A549 (cell line): ENCODE data around the gene NEK1. TPM values are rescaled to one million over a fixed set of nuclear protein-coding genes. Genes with fewer than 3 reads are reported as not detected.

Experiments used
- ATAC-seq, 2 experiments: fragments of 200-7000 bp in 1 of 2; fragments of >200 bp in 1 of 2; cut with Nextera tagmentation in 1 of 2; cut with Tn5 transposase in 1 of 2; 3 replicates each; pipeline versions ENCODE4 v1.8.0 to v1.9.1; 2018 to 2020; ENCODE audit warnings: mild to moderate bottlenecking in 1 of 2, moderate library complexity in 1 of 2
- CTCF ChIA-PET: fragments of 300-600 bp; sonication (Branson Sonifier 250); formaldehyde crosslinking; extraction: SDS; loops from one replicate; lab custom pipeline; 2021; ENCODE audit warnings: antibody characterized with exemption, inconsistent platforms; lab: Yijun Ruan, JAX
- POLR2A ChIA-PET: fragments of 350-600 bp; formaldehyde crosslinking; extraction: SDS; loops from one replicate; lab custom pipeline; 2021; ENCODE audit warnings: antibody characterized with exemption, inconsistent platforms; lab: Yijun Ruan, JAX
- DNase-seq, 2 experiments: peaks; one replicate each; pipeline versions ENCODE4 v3.0.0 to v3.0.0-alpha.2; 2011 to 2016; ENCODE audit warnings: low read depth in 1 of 2, low spot score in 1 of 2
- FAIRE-seq: peaks from 2 replicates; lab custom pipeline; 2011; peaks lifted over from hg19 to GRCh38; lab: Jason Lieb, UNC
- H3K27ac ChIP-seq, 2 experiments: fragments of >200 bp; sonication (Bioruptor Twin); formaldehyde crosslinking; 3 replicates each; pipeline ENCODE4 v1.5.1; 2016 to 2017
- H3K4me1 ChIP-seq: fragments of >200 bp; sonication (Bioruptor Twin); formaldehyde crosslinking; 3 replicates; pipeline ENCODE4 v1.6.1; 2016
- H3K4me2 ChIP-seq: fragments of >200 bp; sonication (Bioruptor Twin); formaldehyde crosslinking; 3 replicates; pipeline ENCODE4 v1.6.1; 2016
- H3K4me3 ChIP-seq: fragments of >200 bp; sonication (Bioruptor Twin); formaldehyde crosslinking; 3 replicates; pipeline ENCODE4 v1.5.1; 2016
- H3K9me3 ChIP-seq: fragments of >200 bp; sonication (Bioruptor Twin); formaldehyde crosslinking; 3 replicates; pipeline ENCODE4 v1.6.1; 2016
- CBX8 ChIP-seq: fragments of 200-600 bp; sonication (generic); IDR thresholded peaks from 2 replicates; pipeline ENCODE4 v1.6.1; 2016
- CHD2 ChIP-seq: fragments of 150-350 bp; IDR thresholded peaks from 2 replicates; pipeline ENCODE4 v1.6.1; 2014; ENCODE audit warnings: low read length; ENCODE audit not compliant: partially characterized antibody
- CTCF ChIP-seq: fragments of >200 bp; sonication (Bioruptor Twin); formaldehyde crosslinking; IDR thresholded peaks from 3 replicates; pipeline ENCODE4 v1.5.1; 2016
- EHF ChIP-seq: fragments of 250-450 bp; sonication (Bioruptor Pico); IDR thresholded peaks from 2 replicates; pipeline ENCODE4 v1.5.0; 2020; ENCODE audit warnings: mild to moderate bottlenecking
- EHMT2 ChIP-seq: fragments of 200-600 bp; sonication (generic); IDR thresholded peaks from 2 replicates; pipeline ENCODE4 v1.6.1; 2016; ENCODE audit warnings: antibody characterized with exemption, low read depth, mild to moderate bottlenecking, moderate library complexity
- EP300 ChIP-seq, 2 experiments: fragments of >200 bp; sonication (Bioruptor Twin); formaldehyde crosslinking; IDR thresholded peaks; 2 replicates in 1 of 2; 3 replicates in 1 of 2; pipeline ENCODE4 v1.6.1; 2016 to 2017
- HDAC2 ChIP-seq: fragments of 200-600 bp; sonication (generic); IDR thresholded peaks from 2 replicates; pipeline ENCODE4 v1.6.1; 2016
- HEYL ChIP-seq: fragments of 250-450 bp; sonication (Bioruptor Pico); IDR thresholded peaks from 2 replicates; pipeline ENCODE4 v1.8.0; 2021; ENCODE audit warnings: mild to moderate bottlenecking, moderate library complexity
- JUNB ChIP-seq: fragments of >200 bp; sonication (Bioruptor Twin); formaldehyde crosslinking; IDR thresholded peaks from 2 replicates; pipeline ENCODE4 v1.6.1; 2016
- KDM1A ChIP-seq: fragments of 200-600 bp; sonication (generic); IDR thresholded peaks from 2 replicates; pipeline ENCODE4 v1.6.1; 2016; ENCODE audit warnings: low read depth, mild to moderate bottlenecking
- KDM5A ChIP-seq: fragments of 200-600 bp; sonication (generic); IDR thresholded peaks from 2 replicates; pipeline ENCODE4 v1.6.1; 2016; ENCODE audit warnings: antibody characterized with exemption, mild to moderate bottlenecking
- MAX ChIP-seq: IDR thresholded peaks from 2 replicates; pipeline ENCODE4 v1.6.1; 2012
- RCOR1 ChIP-seq: fragments of 150-350 bp; IDR thresholded peaks from 2 replicates; pipeline ENCODE4 v1.6.1; 2014; ENCODE audit warnings: antibody characterized with exemption, low read length, low read depth
- TFCP2L1 ChIP-seq: fragments of 250-450 bp; sonication (Bioruptor Pico); IDR thresholded peaks from 2 replicates; pipeline ENCODE4 v1.5.0; 2021; ENCODE audit warnings: mild to moderate bottlenecking
- ZSCAN20 ChIP-seq: fragments of 250-450 bp; sonication (Bioruptor Pico); IDR thresholded peaks from 2 replicates; pipeline ENCODE4 v1.8.0; 2022; ENCODE audit warnings: mild to moderate bottlenecking, moderate library complexity
- WGBS: methylation state at CpG from one replicate; pipeline ENCODE4 v1.1.6; 2017; ENCODE audit errors: missing lambda C conversion rate; 5-methylcytosine and 5-hydroxymethylcytosine counted together
- polyA plus RNA-seq, 4 experiments: library from polyadenylated mRNA; depleted of rRNA in 3 of 4; stranded (reverse); fragments of >200 nt; fragmentation: RNase III in 1 of 4; extraction: RNeasy Plus Mini Kit Qiagen cat#74134 plus additional on column Dnase treatment in 1 of 4; gene quantifications; 2 replicates in 3 of 4; 3 replicates in 1 of 4; pipeline ENCODE4 v1.2.3, GENCODE V29; 2011 to 2017
- TF ChIP-seq, protein P1 (sequence below): fragments of 250-450 bp; sonication (Bioruptor Pico); IDR thresholded peaks from 2 replicates; pipeline ENCODE4 v1.5.0; 2021; ENCODE audit warnings: mild to moderate bottlenecking, moderate library complexity, borderline replicate concordance
- TF ChIP-seq, protein P2 (sequence below): fragments of 200-600 bp; sonication (generic); IDR thresholded peaks from 2 replicates; pipeline ENCODE4 v1.6.1; 2016; ENCODE audit warnings: antibody characterized with exemption, mild to moderate bottlenecking, moderate library complexity

The NEK1 gene
- polyA plus RNA-seq, 2 of the 4 experiments (the other 2 are of a cell fraction): 3.2 to 5.8 TPM

DNA sequence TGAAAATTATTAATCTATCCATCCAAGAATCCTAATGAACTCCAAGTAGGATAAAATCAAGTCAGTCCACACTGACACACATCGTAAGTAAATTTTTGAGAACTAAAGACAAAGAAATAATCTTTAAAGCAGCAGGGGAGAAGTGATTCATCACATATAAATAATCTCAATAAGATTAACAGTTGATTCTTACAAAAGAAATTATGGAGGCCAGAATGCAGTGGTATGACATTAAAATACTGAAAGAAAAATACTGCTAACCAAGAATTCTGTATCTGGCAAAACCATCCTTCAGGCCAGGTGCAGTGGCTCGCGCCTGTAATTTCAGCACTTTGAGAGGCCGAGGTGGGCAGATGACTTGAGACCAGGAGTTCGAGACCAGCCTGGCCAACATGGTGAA is 245.6 kb downstream of the NEK1 start:
- H3K4me3 ChIP-seq: no peak overlapping the region
- 81% methylated on average over 5 of the region's 5 CpGs for WGBS
- TF ChIP-seq KDM5A (no peak), CHD2 (no peak), MAX (no peak)
- peaks cover 11% of the 10 kb centered on the region; the same call in 2 of the 3 replicates for H3K4me1 ChIP-seq
- H3K27ac ChIP-seq: no peak overlapping the region
- POLR2A ChIA-PET: no interaction called here
- CTCF ChIA-PET: no interaction called here
- no peak for FAIRE-seq
- H3K9me3 ChIP-seq: peaks cover 14% of the 10 kb centered on the region; the same call in 1 of the 3 replicates
- DNase-seq: no peak
- ATAC-seq: no peak
- H3K4me2 ChIP-seq: no peak overlapping the region

DNA sequence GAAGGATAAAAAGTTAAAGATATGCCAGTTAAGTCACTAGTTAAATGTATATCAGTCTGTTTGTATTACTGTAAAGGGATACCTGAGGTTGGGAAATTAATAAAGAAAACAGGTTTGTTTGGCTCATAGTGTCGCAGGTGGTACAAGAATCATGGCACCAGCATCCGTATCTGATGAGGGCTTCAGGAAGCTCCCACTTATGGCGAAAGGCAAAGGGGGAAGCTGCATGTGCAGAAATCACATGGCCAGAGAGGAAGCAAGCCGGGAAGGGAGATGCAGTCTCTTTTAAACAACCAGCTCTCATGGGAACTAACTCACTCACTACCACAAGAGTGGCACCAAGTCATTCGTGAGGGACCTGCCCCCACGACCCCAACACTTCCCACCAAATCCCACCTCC is 249.8 kb downstream of the NEK1 start:
- ChIA-PET POLR2A (no interaction called here), CTCF (no interaction called here)
- FAIRE-seq (no peak), ATAC-seq (no peak), DNase-seq (no peak)
- WGBS: 67% methylated on average over 6 of the region's 6 CpGs
- H3K9me3 ChIP-seq: peaks cover 13% of the 10 kb centered on the region; the same call in 1 of the 3 replicates
- TF ChIP-seq RCOR1: no peak
- TF ChIP-seq CBX8: no peak
- no peak for TF ChIP-seq TFCP2L1 (CRISPR knock-in tag)
- TF ChIP-seq KDM1A: no peak
- TF ChIP-seq EHMT2: no peak
- TF ChIP-seq CTCF: no peak
- TF ChIP-seq KDM5A: no peak
- TF ChIP-seq MAX: no peak
- TF ChIP-seq JUNB: no peak
- no peak for TF ChIP-seq ZSCAN20
- H3K4me1 ChIP-seq: peaks cover 11% of the 10 kb centered on the region; the same call in 2 of the 3 replicates
- no peak overlapping the region for H3K4me3 ChIP-seq
- peak overlapping the region in 1 of 2 experiments; percentile 71; a peak in 2 of 6 replicates for H3K27ac ChIP-seq
- no peak overlapping the region for H3K4me2 ChIP-seq

DNA sequence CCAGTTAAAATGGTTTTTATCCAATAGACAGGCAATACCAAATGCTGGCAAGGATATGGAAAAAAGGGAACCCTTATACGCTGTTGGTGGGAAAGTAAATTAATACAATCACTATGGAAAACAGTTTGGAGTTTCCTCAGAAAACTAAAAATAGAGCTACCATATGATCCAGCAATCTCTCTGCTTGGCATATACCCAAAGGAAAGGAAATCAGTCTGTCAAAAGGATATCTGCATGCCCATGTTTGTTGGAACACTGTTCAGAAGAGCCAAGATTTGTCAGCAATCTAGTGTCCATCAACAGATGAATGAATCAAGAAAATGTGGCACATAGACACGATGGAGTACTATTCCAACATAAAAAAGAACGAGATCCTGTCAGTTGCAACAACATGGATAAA is 250.6 kb downstream of the NEK1 start:
- WGBS: 82% methylated on average over 3 of the region's 3 CpGs
- Histone ChIP-seq H3K27ac (no peak overlapping the region), H3K4me1 (peaks cover 11% of the 10 kb centered on the region; the same call in 2 of the 3 replicates)
- POLR2A ChIA-PET: no interaction called here
- FAIRE-seq (no peak), DNase-seq (no peak)
- TF ChIP-seq EHF: no peak
- TF ChIP-seq, protein P1, sequence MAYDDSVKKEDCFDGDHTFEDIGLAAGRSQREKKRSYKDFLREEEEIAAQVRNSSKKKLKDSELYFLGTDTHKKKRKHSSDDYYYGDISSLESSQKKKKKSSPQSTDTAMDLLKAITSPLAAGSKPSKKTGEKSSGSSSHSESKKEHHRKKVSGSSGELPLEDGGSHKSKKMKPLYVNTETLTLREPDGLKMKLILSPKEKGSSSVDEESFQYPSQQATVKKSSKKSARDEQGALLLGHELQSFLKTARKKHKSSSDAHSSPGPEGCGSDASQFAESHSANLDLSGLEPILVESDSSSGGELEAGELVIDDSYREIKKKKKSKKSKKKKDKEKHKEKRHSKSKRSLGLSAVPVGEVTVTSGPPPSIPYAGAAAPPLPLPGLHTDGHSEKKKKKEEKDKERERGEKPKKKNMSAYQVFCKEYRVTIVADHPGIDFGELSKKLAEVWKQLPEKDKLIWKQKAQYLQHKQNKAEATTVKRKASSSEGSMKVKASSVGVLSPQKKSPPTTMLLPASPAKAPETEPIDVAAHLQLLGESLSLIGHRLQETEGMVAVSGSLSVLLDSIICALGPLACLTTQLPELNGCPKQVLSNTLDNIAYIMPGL (CRISPR knock-in tag): no peak
- TF ChIP-seq, all 56 proteins: peak for 0
- Histone ChIP-seq H3K9me3 (0 out of 3 replicates have a peak, but pooled peaks cover 5% of the 10 kb centered on the region), H3K4me2 (no peak overlapping the region), H3K4me3 (no peak overlapping the region)
- CTCF ChIA-PET: interaction anchor here (1.2 kb wide), 1 partner anchor 22 kb away, joined by 3 read pairs; no protein-coding TSS in a partner anchor
- ATAC-seq: no peak

- CTCF ChIA-PET: no interaction called here
- 73% methylated on average over 3 of the region's 3 CpGs for WGBS
- TF ChIP-seq HDAC2: no peak
- TF ChIP-seq CBX8: no peak
- TF ChIP-seq HEYL (CRISPR knock-in tag): no peak
- no peak for TF ChIP-seq EP300 (IDR thresholded peaks at IDR 0.05)
- TF ChIP-seq, protein P2, sequence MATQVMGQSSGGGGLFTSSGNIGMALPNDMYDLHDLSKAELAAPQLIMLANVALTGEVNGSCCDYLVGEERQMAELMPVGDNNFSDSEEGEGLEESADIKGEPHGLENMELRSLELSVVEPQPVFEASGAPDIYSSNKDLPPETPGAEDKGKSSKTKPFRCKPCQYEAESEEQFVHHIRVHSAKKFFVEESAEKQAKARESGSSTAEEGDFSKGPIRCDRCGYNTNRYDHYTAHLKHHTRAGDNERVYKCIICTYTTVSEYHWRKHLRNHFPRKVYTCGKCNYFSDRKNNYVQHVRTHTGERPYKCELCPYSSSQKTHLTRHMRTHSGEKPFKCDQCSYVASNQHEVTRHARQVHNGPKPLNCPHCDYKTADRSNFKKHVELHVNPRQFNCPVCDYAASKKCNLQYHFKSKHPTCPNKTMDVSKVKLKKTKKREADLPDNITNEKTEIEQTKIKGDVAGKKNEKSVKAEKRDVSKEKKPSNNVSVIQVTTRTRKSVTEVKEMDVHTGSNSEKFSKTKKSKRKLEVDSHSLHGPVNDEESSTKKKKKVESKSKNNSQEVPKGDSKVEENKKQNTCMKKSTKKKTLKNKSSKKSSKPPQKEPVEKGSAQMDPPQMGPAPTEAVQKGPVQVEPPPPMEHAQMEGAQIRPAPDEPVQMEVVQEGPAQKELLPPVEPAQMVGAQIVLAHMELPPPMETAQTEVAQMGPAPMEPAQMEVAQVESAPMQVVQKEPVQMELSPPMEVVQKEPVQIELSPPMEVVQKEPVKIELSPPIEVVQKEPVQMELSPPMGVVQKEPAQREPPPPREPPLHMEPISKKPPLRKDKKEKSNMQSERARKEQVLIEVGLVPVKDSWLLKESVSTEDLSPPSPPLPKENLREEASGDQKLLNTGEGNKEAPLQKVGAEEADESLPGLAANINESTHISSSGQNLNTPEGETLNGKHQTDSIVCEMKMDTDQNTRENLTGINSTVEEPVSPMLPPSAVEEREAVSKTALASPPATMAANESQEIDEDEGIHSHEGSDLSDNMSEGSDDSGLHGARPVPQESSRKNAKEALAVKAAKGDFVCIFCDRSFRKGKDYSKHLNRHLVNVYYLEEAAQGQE: no peak
- TF ChIP-seq, all 56 proteins: peak for 0
- DNase-seq (no peak), FAIRE-seq (no peak), ATAC-seq (no peak)
- no peak overlapping the region for H3K27ac ChIP-seq
- peaks cover 11% of the 10 kb centered on the region; the same call in 2 of the 3 replicates for H3K4me1 ChIP-seq
- POLR2A ChIA-PET: no interaction called here
- H3K4me2 ChIP-seq: no peak overlapping the region
- H3K4me3 ChIP-seq: no peak overlapping the region
- H3K9me3 ChIP-seq: no peaks in the 10 kb centered on the region
Measured at GRCh38 chr4:169359961-169360360, 252.4 kb downstream of the NEK1 start.
